GM23248 (cell line): Measurements from ENCODE around the gene PEX7.

Source experiments
- EZH2 ChIP-seq: fragments of 200-600 bp; sonication (generic); IDR thresholded peaks from 2 replicates; pipeline ENCODE4 v1.6.1; 2018; ENCODE audit warnings: antibody characterized with exemption, mild to moderate bottlenecking; ENCODE audit not compliant: insufficient read depth, poor library complexity, severe bottlenecking
- EZH2phosphoT487 ChIP-seq: fragments of 200-600 bp; sonication (generic); IDR thresholded peaks from 2 replicates; pipeline ENCODE4 v1.6.1; 2018; ENCODE audit warnings: antibody characterized with exemption, moderate library complexity, mild to moderate bottlenecking, low read depth; ENCODE audit not compliant: insufficient read depth

- TF ChIP-seq EZH2phosphoT487: no peak
- no peak for TF ChIP-seq EZH2
Observed at GRCh38 chr6:136846046-136846445, 23.7 kb downstream of the PEX7 start.
